Measurements from ENCODE around the gene ACIN1. TPM values are rescaled to one million over a fixed set of nuclear protein-coding genes. Genes with fewer than 3 reads are reported as not detected.

Gene ACIN1
- total and polyA plus RNA-seq, 10 of the 15 experiments (the other 5 are each of a cell fraction or from before 2014, with no cell fraction given): 4.3 to 148 (median 93.4) TPM

GRCh38 chr14:23091294-23092225 lies 3.4 kb downstream of the ACIN1 start:
- intact Hi-C loops (cut with micrococcal nuclease; ENCODE audit: unreplicated experiment): no loop called here
- no TSS peak for BruUV-seq (replicated peaks)
- no peak for TF ChIP-seq FOS (IDR thresholded peaks at IDR 0.05; ENCODE audit: borderline replicate concordance, extremely low read depth, insufficient read length)
- TF ChIP-seq TARDBP (IDR thresholded peaks at IDR 0.05; ENCODE audit: borderline replicate concordance): no peak
- no peak for TF ChIP-seq TAF1 (IDR thresholded peaks at IDR 0.05; ENCODE audit: borderline replicate concordance, low read depth, low read length)
- TF ChIP-seq NBN (IDR thresholded peaks at IDR 0.05): no peak
- no peak for TF ChIP-seq REST (IDR thresholded peaks at IDR 0.05; ENCODE audit: low read depth, low read length)
- no peak for TF ChIP-seq PAX8 (IDR thresholded peaks at IDR 0.05)
- no peak for TF ChIP-seq HDGF (IDR thresholded peaks at IDR 0.05)
- no peak for TF ChIP-seq CBFB (IDR thresholded peaks at IDR 0.05; ENCODE audit: low read depth)
- no peak for TF ChIP-seq ASH2L (IDR thresholded peaks at IDR 0.05; ENCODE audit: borderline replicate concordance, low read depth)
- no peak for TF ChIP-seq CREB1 (IDR thresholded peaks at IDR 0.05; ENCODE audit: low read depth)
- TF ChIP-seq, protein P1, sequence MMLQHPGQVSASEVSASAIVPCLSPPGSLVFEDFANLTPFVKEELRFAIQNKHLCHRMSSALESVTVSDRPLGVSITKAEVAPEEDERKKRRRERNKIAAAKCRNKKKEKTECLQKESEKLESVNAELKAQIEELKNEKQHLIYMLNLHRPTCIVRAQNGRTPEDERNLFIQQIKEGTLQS (IDR thresholded peaks at IDR 0.05; ENCODE audit: borderline replicate concordance, extremely low read depth, low read depth, low read length): no peak
- no peak for TF ChIP-seq MAX (IDR thresholded peaks at IDR 0.05; ENCODE audit: low read depth, low read length)
- TF ChIP-seq RELB (IDR thresholded peaks at IDR 0.05; ENCODE audit: low read depth): no peak
- no peak for TF ChIP-seq FOXK2 (IDR thresholded peaks at IDR 0.05)
- TF ChIP-seq E2F4 (IDR thresholded peaks at IDR 0.05; ENCODE audit: low read depth, low read length): no peak
- no peak for TF ChIP-seq NR2C1 (IDR thresholded peaks at IDR 0.05)
- TF ChIP-seq RCOR1 (conservative IDR thresholded peaks at IDR 0.05; ENCODE audit: low read depth, low read length): no peak

More at GRCh38 chr14:23091294-23092225, 3.4 kb downstream of the ACIN1 start:
- ChIA-PET CTCF (interaction anchor here (0.7 to 5.3 kb wide), 11 partner anchors 11 to 707 kb away, joined by 3 to 60 read pairs (median 6); partner anchors contain the start of gene NGDN), SMC1A (ENCODE audit: uncharacterized antibody, unreplicated experiment) (interaction anchor here (0.6 to 2.3 kb wide), 8 partner anchors 8 to 122 kb away, joined by 3 to 11 read pairs (median 5); no protein-coding TSS in a partner anchor), RAD21 (ENCODE audit: unreplicated experiment) (interaction anchor here (1.6 kb wide), 1 partner anchor 23 kb away, joined by 6 read pairs; no protein-coding TSS in a partner anchor), POLR2A (interaction anchor here (0.6 to 1.7 kb wide), 5 partner anchors 23 to 491 kb away, joined by 3 to 6 read pairs (median 4); partner anchors contain the start of gene HOMEZ)
- no peak for DNase-seq (ENCODE audit: low read depth, low spot score)
- in situ Hi-C loops (cut with MboI): no loop called here
- Histone ChIP-seq H2AFZ (ENCODE audit: control insufficient read depth, low read depth, low read length) (no peak overlapping the region), H3K9ac (ENCODE audit: control insufficient read depth, insufficient read depth, low read length) (no peak overlapping the region), H4K20me1 (ENCODE audit: control insufficient read depth, insufficient read depth) (0 out of 2 replicates have a peak, but pooled peaks cover 7% of the 10 kb centered on the region), H3K4me2 (ENCODE audit: control insufficient read depth, insufficient read depth) (no peak overlapping the region), H3K36me3 (ENCODE audit: control insufficient read depth in 2 of 2, insufficient read depth in 2 of 2, low read length in 1 of 2) (peaks cover 3 to 28% of the 10 kb centered on the region in 2 experiments), H3K79me2 (ENCODE audit: control insufficient read depth, insufficient read depth, low read length) (peaks cover 44% of the 10 kb centered on the region), H3K4me3 (no peak overlapping the region), H3K4me1 (ENCODE audit: control insufficient read depth, insufficient read depth, low read length) (no peaks in the 10 kb centered on the region; the same call in 1 of the 2 replicates), H3K27ac (ENCODE audit: control insufficient read depth, insufficient read depth) (no peak overlapping the region; the same call in 1 of the 2 replicates), H3K27me3 (replicated peaks in 1 of 2; ENCODE audit: control insufficient read depth in 2 of 2, insufficient read depth in 2 of 2, low read length in 1 of 2) (no peaks in the 10 kb centered on the region), H3K9me3 (replicated peaks; ENCODE audit: control insufficient read depth, insufficient read depth, low read length) (no peaks in the 10 kb centered on the region)
- FAIRE-seq: no peak
- ATAC-seq: no peak
- 87% methylated on average over 11 of the region's 12 CpGs for WGBS (ENCODE audit: insufficient coverage, insufficient replicate concordance, low lambda C conversion rate, missing lambda C conversion rate)

Data from GM12878 (cell line).